Ectodermal cell (in vitro differentiated cells): Measurements from ENCODE around the gene OR2T35.

Source experiments
- H3K27ac ChIP-seq: 2 replicates; pipeline ENCODE4 v1.7.0; 2013; ENCODE audit warnings: mild to moderate bottlenecking, low read depth, low read length; ENCODE audit not compliant: insufficient read depth, poor library complexity, severe bottlenecking
- H3K27me3 ChIP-seq: 2 replicates; pipeline ENCODE4 v1.7.0; 2013; ENCODE audit warnings: mild to moderate bottlenecking, low read length; ENCODE audit not compliant: insufficient read depth, control insufficient read depth, poor library complexity, severe bottlenecking
- H3K36me3 ChIP-seq: one replicate; pipeline ENCODE4 v1.7.0; 2013; ENCODE audit warnings: low read length; ENCODE audit not compliant: control insufficient read depth, insufficient read depth
- H3K4me1 ChIP-seq: one replicate; pipeline ENCODE4 v1.7.0; 2013; ENCODE audit warnings: low read length; ENCODE audit not compliant: control insufficient read depth, insufficient read depth
- H3K4me3 ChIP-seq: 2 replicates; pipeline ENCODE4 v1.7.0; 2013; ENCODE audit warnings: low read depth, low read length, control low read depth; ENCODE audit not compliant: insufficient read depth
- H3K9me3 ChIP-seq: 2 replicates; pipeline ENCODE4 v1.7.0; 2013; ENCODE audit warnings: mild to moderate bottlenecking, low read length, moderate library complexity; ENCODE audit not compliant: control insufficient read depth
- WGBS, 2 experiments: methylation state at CpG; one replicate each; pipeline ENCODE4 v1.1.7; 2013; ENCODE audit warnings: missing lambda C conversion rate in 2 of 2; 5-methylcytosine and 5-hydroxymethylcytosine counted together

Gene OR2T35

GRCh38 chr1:248627971-248628844, 16.9 kb downstream of the OR2T35 start:
- H3K36me3 ChIP-seq = no peaks in the 10 kb centered on the region
- no peaks in the 10 kb centered on the region for H3K4me1 ChIP-seq
- WGBS, 2 experiments = 73 to 75% methylated on average over 8 to 9 of the region's 9 CpGs
- no peaks in the 10 kb centered on the region for H3K27me3 ChIP-seq
- no peak overlapping the region for H3K4me3 ChIP-seq
- H3K27ac ChIP-seq = no peak overlapping the region
- peaks cover 16% of the 10 kb centered on the region for H3K9me3 ChIP-seq

- Histone ChIP-seq H3K27me3 (no peaks in the 10 kb centered on the region), H3K27ac (no peak overlapping the region), H3K4me1 (no peaks in the 10 kb centered on the region), H3K4me3 (no peak overlapping the region), H3K9me3 (peaks cover 12% of the 10 kb centered on the region), H3K36me3 (no peaks in the 10 kb centered on the region)
- WGBS, 2 experiments = 71 to 73% methylated on average over 5 of the region's 5 CpGs
Measured at GRCh38 chr1:248625971-248626370, 19.1 kb downstream of the OR2T35 start.

- Histone ChIP-seq H3K27ac (no peak overlapping the region), H3K4me3 (no peak overlapping the region), H3K4me1 (no peaks in the 10 kb centered on the region), H3K36me3 (no peaks in the 10 kb centered on the region), H3K27me3 (no peaks in the 10 kb centered on the region), H3K9me3 (peaks cover 12% of the 10 kb centered on the region)
- 46 to 52% methylated on average over 4 of the region's 4 CpGs for WGBS, 2 experiments
Measured at GRCh38 chr1:248625166-248625565, 19.9 kb downstream of the OR2T35 start.

- Histone ChIP-seq H3K36me3 (no peaks in the 10 kb centered on the region), H3K4me3 (no peak overlapping the region), H3K27me3 (no peaks in the 10 kb centered on the region), H3K27ac (no peak overlapping the region), H3K9me3 (peaks cover 5% of the 10 kb centered on the region), H3K4me1 (no peaks in the 10 kb centered on the region)
- 85 to 92% methylated on average over 4 of the region's 4 CpGs for WGBS, 2 experiments
Measured at GRCh38 chr1:248622570-248623001, 22.5 kb downstream of the OR2T35 start.

GRCh38 chr1:248621770-248622169, 23.3 kb downstream of the OR2T35 start:
- Histone ChIP-seq H3K27me3 (no peaks in the 10 kb centered on the region), H3K4me3 (no peak overlapping the region), H3K36me3 (no peaks in the 10 kb centered on the region), H3K27ac (no peak overlapping the region), H3K9me3 (peaks cover 5% of the 10 kb centered on the region), H3K4me1 (no peaks in the 10 kb centered on the region)
- 71 to 80% methylated on average over 6 to 7 of the region's 7 CpGs for WGBS, 2 experiments

GRCh38 chr1:248618878-248619277, 26.2 kb downstream of the OR2T35 start:
- Histone ChIP-seq H3K4me1 (no peaks in the 10 kb centered on the region), H3K4me3 (no peak overlapping the region), H3K36me3 (no peaks in the 10 kb centered on the region), H3K27ac (no peak overlapping the region), H3K27me3 (no peaks in the 10 kb centered on the region), H3K9me3 (peaks cover 1% of the 10 kb centered on the region)
- 13 to 22% methylated on average over 3 of the region's 3 CpGs for WGBS, 2 experiments

- no peaks in the 10 kb centered on the region for H3K27me3 ChIP-seq
- WGBS, 2 experiments = 70 to 73% methylated on average over 7 of the region's 7 CpGs
- peaks cover under 1% of the 10 kb centered on the region for H3K9me3 ChIP-seq
Measured at GRCh38 chr1:248618119-248618518, 27.0 kb downstream of the OR2T35 start.

GRCh38 chr1:248613742-248614141, 31.3 kb downstream of the OR2T35 start:
- Histone ChIP-seq H3K36me3 (no peaks in the 10 kb centered on the region), H3K27ac (no peak overlapping the region), H3K4me1 (no peaks in the 10 kb centered on the region), H3K4me3 (no peak overlapping the region), H3K9me3 (peaks cover 7% of the 10 kb centered on the region), H3K27me3 (no peaks in the 10 kb centered on the region)
- WGBS, 2 experiments = 64 to 67% methylated on average over 1 of the region's 1 CpG

More at GRCh38 chr1:248618119-248618518, 27.0 kb downstream of the OR2T35 start:
- no peaks in the 10 kb centered on the region for H3K36me3 ChIP-seq
- no peak overlapping the region for H3K4me3 ChIP-seq
- H3K4me1 ChIP-seq = no peaks in the 10 kb centered on the region
- no peak overlapping the region for H3K27ac ChIP-seq

- Histone ChIP-seq H3K4me1 (no peaks in the 10 kb centered on the region), H3K9me3 (peaks cover 7% of the 10 kb centered on the region), H3K36me3 (no peaks in the 10 kb centered on the region), H3K4me3 (no peak overlapping the region), H3K27ac (no peak overlapping the region), H3K27me3 (no peaks in the 10 kb centered on the region)
- 77 to 80% methylated on average over 4 of the region's 4 CpGs for WGBS, 2 experiments
Measured at GRCh38 chr1:248611883-248612414, 33.1 kb downstream of the OR2T35 start.

GRCh38 chr1:248610301-248610700, 34.8 kb downstream of the OR2T35 start:
- no peaks in the 10 kb centered on the region for H3K4me1 ChIP-seq
- H3K9me3 ChIP-seq = peaks cover 15% of the 10 kb centered on the region
- no peaks in the 10 kb centered on the region for H3K27me3 ChIP-seq
- H3K27ac ChIP-seq = no peak overlapping the region
- no peak overlapping the region for H3K4me3 ChIP-seq
- WGBS, 2 experiments = 42% methylated on average over 3 of the region's 3 CpGs; no CpG with 5 or more reads in 1 of the 2 experiments
- H3K36me3 ChIP-seq = no peaks in the 10 kb centered on the region
